ENCODE results near the gene ADGRG7. TPM values are rescaled to one million over a fixed set of nuclear protein-coding genes. Genes with fewer than 3 reads are reported as not detected.

ADGRG7 gene
- total RNA-seq, 4 donors from 2014 or later = not detected

DNA sequence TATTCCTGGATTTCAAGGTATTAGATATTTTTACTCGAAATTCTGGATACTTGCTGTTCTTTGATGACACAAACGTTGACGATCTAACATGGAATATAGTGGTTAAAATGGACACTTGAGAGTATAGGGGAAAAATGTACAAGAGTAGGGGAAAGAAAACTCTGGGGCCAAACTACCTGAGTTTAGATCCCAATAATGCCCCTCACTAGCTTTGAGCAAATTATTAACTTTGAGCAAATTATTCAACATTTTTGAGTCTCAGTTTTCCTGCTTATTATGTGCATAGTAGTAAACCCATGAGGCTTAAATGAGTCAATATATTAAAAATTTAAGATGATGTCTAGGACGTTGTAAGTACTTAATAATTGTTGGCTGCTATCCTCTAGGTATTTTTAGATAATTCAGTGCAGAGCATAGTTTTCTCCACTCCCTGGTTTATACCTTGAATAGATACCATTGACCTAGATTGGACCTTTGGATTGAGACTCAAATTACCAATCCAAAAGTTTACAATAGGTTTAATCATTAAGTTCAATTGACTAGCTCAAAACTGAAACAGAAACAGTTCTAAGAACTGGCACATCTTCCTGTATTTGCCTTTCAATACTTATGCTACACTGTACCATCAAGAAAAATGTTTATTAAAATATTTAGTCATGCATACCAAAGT lies 4.5 kb downstream of the ADGRG7 start:
- Histone ChIP-seq H3K27me3 (no peaks in the 10 kb centered on the region), H3K27ac (replicated peaks in 1 of 4) (no peak overlapping the region), H3K36me3 (no peaks in the 10 kb centered on the region), H3K9me3 (no peaks in the 10 kb centered on the region), H3K4me1 (no peaks in the 10 kb centered on the region), H3K4me3 (no peak overlapping the region)
- TF ChIP-seq, protein P1, sequence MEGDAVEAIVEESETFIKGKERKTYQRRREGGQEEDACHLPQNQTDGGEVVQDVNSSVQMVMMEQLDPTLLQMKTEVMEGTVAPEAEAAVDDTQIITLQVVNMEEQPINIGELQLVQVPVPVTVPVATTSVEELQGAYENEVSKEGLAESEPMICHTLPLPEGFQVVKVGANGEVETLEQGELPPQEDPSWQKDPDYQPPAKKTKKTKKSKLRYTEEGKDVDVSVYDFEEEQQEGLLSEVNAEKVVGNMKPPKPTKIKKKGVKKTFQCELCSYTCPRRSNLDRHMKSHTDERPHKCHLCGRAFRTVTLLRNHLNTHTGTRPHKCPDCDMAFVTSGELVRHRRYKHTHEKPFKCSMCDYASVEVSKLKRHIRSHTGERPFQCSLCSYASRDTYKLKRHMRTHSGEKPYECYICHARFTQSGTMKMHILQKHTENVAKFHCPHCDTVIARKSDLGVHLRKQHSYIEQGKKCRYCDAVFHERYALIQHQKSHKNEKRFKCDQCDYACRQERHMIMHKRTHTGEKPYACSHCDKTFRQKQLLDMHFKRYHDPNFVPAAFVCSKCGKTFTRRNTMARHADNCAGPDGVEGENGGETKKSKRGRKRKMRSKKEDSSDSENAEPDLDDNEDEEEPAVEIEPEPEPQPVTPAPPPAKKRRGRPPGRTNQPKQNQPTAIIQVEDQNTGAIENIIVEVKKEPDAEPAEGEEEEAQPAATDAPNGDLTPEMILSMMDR (IDR thresholded peaks at IDR 0.05) = no peak
- DNase-seq (ENCODE audit: extremely low spot score) = no peak
- intact Hi-C loops (cut with DNase I) = no loop called here
- WGBS = 73% methylated on average over 4 of the region's 4 CpGs

DNA sequence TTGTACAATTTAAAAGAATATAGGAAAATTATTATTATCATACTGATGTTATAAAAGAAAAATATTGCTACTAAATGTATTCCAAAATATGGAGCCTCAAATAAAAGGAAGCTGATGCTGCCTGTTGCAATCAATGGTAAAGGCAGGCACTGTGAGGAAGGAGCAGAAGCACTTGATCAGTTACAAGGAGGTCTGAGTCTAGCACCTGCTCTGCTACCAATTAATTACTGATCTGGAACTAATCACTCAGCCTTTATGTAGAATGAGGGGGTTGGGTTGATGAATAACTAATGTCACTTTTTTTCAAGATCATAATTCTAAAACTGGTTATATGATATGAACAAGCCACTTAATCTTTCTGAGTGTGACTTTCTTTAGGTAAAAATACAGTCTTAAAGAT lies 5.5 kb downstream of the ADGRG7 start:
- intact Hi-C loops (cut with DNase I) = no loop called here
- Histone ChIP-seq H3K27ac (replicated peaks in 1 of 4) (no peak overlapping the region), H3K36me3 (no peaks in the 10 kb centered on the region)

DNA sequence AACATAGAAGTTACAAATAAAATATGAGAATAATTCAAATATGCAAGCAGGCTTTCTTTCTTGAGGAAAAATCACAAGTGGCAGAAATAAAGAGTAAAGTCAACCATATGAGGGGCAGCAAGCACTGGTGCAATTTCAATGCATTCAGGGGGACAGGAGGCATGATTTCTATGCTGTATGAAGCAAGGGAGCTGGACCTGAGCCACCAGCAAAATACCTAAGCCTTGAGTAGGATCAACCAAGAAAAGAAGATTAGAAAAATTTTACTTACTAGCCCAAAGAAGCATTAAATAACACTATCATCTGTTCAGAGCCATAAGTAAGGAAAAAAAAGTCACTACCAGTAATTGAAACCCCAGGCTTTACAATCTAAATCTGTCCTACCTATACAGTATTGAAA lies 6.3 kb downstream of the ADGRG7 start:
- Histone ChIP-seq H3K27ac (replicated peaks in 1 of 4) (no peak overlapping the region), H3K27me3 (no peaks in the 10 kb centered on the region), H3K36me3 (no peaks in the 10 kb centered on the region), H3K4me1 (no peaks in the 10 kb centered on the region), H3K4me3 (no peak overlapping the region), H3K9me3 (no peaks in the 10 kb centered on the region)
- DNase-seq (ENCODE audit: extremely low spot score) = no peak
- intact Hi-C loops (cut with DNase I) = no loop called here
- TF ChIP-seq, protein P1 (IDR thresholded peaks at IDR 0.05) = no peak
- TF ChIP-seq EP300 (IDR thresholded peaks at IDR 0.05) (no peak), POLR2A (IDR thresholded peaks at IDR 0.05; ENCODE audit: low read depth) (no peak), POLR2AphosphoS5 (IDR thresholded peaks at IDR 0.05) (no peak)

More for the DNA sequence above, 5.5 kb downstream of the ADGRG7 start:
- Histone ChIP-seq H3K4me3 (no peak overlapping the region), H3K9me3 (no peaks in the 10 kb centered on the region), H3K27me3 (no peaks in the 10 kb centered on the region), H3K4me1 (no peaks in the 10 kb centered on the region)
- no peak for DNase-seq (ENCODE audit: extremely low spot score)
- TF ChIP-seq, protein P1 (IDR thresholded peaks at IDR 0.05) = no peak
- TF ChIP-seq POLR2AphosphoS5 (IDR thresholded peaks at IDR 0.05) = no peak
- no peak for TF ChIP-seq EP300 (IDR thresholded peaks at IDR 0.05)
- no peak for TF ChIP-seq POLR2A (IDR thresholded peaks at IDR 0.05; ENCODE audit: low read depth)

DNA sequence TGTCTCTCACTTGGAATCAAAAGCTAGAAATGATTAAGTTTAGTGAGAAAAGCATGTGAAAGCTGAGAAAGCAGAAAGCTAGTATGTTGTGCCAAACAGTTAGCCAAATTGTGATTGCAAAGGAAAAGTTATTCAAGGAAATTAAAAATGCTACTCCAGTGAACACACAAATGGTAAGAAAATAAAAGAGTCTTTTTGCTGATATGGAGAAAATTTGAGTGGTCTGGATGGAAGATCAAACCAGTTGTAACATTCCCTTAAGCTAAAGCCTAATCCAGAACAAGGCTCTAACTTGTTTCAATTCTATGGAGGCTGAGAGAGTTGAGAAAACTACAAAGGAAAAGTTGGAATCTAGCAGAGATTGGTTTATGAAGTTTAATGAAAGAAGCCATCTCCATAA lies 11.8 kb downstream of the ADGRG7 start:
- intact Hi-C loops (cut with DNase I) = no loop called here

More for the DNA sequence above, 11.8 kb downstream of the ADGRG7 start:
- no peak overlapping the region for H3K27ac ChIP-seq (replicated peaks in 1 of 4)
- no peaks in the 10 kb centered on the region for H3K4me1 ChIP-seq
- H3K9me3 ChIP-seq = peaks cover 0 to 5% (median 2%) of the 10 kb centered on the region in 4 donors
- H3K36me3 ChIP-seq = no peaks in the 10 kb centered on the region
- no peak for DNase-seq (ENCODE audit: extremely low spot score)
- no peaks in the 10 kb centered on the region for H3K27me3 ChIP-seq
- H3K4me3 ChIP-seq = no peak overlapping the region
- TF ChIP-seq POLR2A (IDR thresholded peaks at IDR 0.05; ENCODE audit: low read depth) (no peak), POLR2AphosphoS5 (IDR thresholded peaks at IDR 0.05) (no peak), EP300 (IDR thresholded peaks at IDR 0.05) (no peak)
- TF ChIP-seq, protein P1 (IDR thresholded peaks at IDR 0.05) = no peak
